Measurements from ENCODE around the gene ATP10A. TPM values are rescaled to one million over a fixed set of nuclear protein-coding genes. Genes with fewer than 3 reads are reported as not detected.

The ATP10A gene
- polyA plus RNA-seq, 1 donor from 2014 or later: not detected

- H3K79me2 ChIP-seq (replicated peaks; ENCODE audit: insufficient read depth, low read length): no peaks in the 10 kb centered on the region
- no peak for TF ChIP-seq EP300 (conservative IDR thresholded peaks at IDR 0.05; ENCODE audit: poor library complexity, severe bottlenecking)
- TF ChIP-seq, protein P1, sequence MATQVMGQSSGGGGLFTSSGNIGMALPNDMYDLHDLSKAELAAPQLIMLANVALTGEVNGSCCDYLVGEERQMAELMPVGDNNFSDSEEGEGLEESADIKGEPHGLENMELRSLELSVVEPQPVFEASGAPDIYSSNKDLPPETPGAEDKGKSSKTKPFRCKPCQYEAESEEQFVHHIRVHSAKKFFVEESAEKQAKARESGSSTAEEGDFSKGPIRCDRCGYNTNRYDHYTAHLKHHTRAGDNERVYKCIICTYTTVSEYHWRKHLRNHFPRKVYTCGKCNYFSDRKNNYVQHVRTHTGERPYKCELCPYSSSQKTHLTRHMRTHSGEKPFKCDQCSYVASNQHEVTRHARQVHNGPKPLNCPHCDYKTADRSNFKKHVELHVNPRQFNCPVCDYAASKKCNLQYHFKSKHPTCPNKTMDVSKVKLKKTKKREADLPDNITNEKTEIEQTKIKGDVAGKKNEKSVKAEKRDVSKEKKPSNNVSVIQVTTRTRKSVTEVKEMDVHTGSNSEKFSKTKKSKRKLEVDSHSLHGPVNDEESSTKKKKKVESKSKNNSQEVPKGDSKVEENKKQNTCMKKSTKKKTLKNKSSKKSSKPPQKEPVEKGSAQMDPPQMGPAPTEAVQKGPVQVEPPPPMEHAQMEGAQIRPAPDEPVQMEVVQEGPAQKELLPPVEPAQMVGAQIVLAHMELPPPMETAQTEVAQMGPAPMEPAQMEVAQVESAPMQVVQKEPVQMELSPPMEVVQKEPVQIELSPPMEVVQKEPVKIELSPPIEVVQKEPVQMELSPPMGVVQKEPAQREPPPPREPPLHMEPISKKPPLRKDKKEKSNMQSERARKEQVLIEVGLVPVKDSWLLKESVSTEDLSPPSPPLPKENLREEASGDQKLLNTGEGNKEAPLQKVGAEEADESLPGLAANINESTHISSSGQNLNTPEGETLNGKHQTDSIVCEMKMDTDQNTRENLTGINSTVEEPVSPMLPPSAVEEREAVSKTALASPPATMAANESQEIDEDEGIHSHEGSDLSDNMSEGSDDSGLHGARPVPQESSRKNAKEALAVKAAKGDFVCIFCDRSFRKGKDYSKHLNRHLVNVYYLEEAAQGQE (IDR thresholded peaks at IDR 0.05; ENCODE audit: borderline replicate concordance): no peak
- no peak for TF ChIP-seq POLR2AphosphoS5 (IDR thresholded peaks at IDR 0.05)
- TF ChIP-seq CTCF (IDR thresholded peaks at IDR 0.05; ENCODE audit: poor library complexity, severe bottlenecking): no peak
- TF ChIP-seq EZH2 (IDR thresholded peaks at IDR 0.05; ENCODE audit: borderline replicate concordance, insufficient read depth, low read length, poor library complexity, severe bottlenecking): no peak
- no peak for TF ChIP-seq MXI1 (conservative IDR thresholded peaks at IDR 0.05; ENCODE audit: poor library complexity, severe bottlenecking)
- no peak for TF ChIP-seq RAD21 (conservative IDR thresholded peaks at IDR 0.05)
- no peak for TF ChIP-seq SMC3 (conservative IDR thresholded peaks at IDR 0.05; ENCODE audit: poor library complexity)
- TF ChIP-seq TAF1 (IDR thresholded peaks at IDR 0.05; ENCODE audit: low read depth): no peak
- H3F3A ChIP-seq (ENCODE audit: insufficient read depth, low read length, poor library complexity, severe bottlenecking): no peaks in the 10 kb centered on the region
- H3K27ac ChIP-seq (ENCODE audit: low read length): no peak overlapping the region
- H4K20me1 ChIP-seq (ENCODE audit: insufficient read depth): no peaks in the 10 kb centered on the region
- H3K9ac ChIP-seq (ENCODE audit: low read length): no peak overlapping the region
- H3K4me3 ChIP-seq (ENCODE audit: low read length): no peak overlapping the region
- no peak overlapping the region for H2AFZ ChIP-seq (ENCODE audit: low read depth, low read length)
- H3K4me2 ChIP-seq (ENCODE audit: low read length): no peak overlapping the region
- no peaks in the 10 kb centered on the region for H3K27me3 ChIP-seq (ENCODE audit: insufficient read depth, low read depth, low read length)
- H3K9me3 ChIP-seq (ENCODE audit: low read length): no peaks in the 10 kb centered on the region
- no peaks in the 10 kb centered on the region for H3K36me3 ChIP-seq (ENCODE audit: insufficient read depth, low read length)
- no peaks in the 10 kb centered on the region for H3K9me2 ChIP-seq (ENCODE audit: insufficient read depth, low read length)
These were observed 184.6 kb downstream of the ATP10A start for GRCh38 chr15:25678500-25678855.

DNA sequence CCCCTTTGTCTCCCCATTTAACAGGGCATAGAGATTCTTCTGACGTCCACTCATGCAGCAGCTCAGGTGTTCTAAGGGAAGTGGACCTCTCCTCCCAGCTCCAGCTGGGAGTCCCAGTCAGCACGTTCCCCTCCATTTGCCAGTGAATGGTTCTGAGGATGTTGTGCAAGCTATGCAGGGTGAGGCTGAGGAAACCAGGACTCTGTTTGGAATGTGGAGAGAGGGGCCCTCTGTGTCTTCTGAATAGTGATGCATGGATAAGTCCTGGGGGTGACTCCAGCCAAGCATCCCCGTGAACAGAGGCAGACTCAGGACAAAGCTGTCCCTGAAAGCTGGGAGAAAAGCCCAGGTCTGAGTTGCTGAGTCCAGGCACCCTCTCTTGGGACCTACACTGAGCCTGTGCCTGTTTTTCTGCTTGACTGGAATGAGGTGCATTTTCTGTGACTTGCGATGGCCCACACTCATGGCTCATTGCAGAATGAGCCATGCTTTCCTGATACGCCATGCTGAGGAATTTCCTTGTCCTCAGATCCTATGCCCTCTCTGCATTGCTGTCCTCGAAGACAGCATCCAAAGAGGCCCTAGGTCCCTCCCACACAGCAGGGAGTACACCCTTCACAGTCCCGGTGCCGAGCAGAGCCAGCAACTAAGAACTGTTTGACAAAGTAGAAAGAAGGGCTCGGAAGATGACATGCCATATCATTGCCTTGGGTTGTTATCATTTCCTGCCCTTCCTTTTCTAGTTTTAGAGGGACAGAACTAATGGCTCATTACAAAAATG is 185.2 kb downstream of the ATP10A start:
- no peak overlapping the region for H2AFZ ChIP-seq (ENCODE audit: low read depth, low read length)

More for the DNA sequence above, 185.2 kb downstream of the ATP10A start:
- no peaks in the 10 kb centered on the region for H4K20me1 ChIP-seq (ENCODE audit: insufficient read depth)
- H3K36me3 ChIP-seq (ENCODE audit: insufficient read depth, low read length): no peaks in the 10 kb centered on the region
- H3K9ac ChIP-seq (ENCODE audit: low read length): no peak overlapping the region
- H3K9me2 ChIP-seq (ENCODE audit: insufficient read depth, low read length): no peaks in the 10 kb centered on the region
- no peaks in the 10 kb centered on the region for H3K27me3 ChIP-seq (ENCODE audit: insufficient read depth, low read depth, low read length)
- H3K9me3 ChIP-seq (ENCODE audit: low read length): no peaks in the 10 kb centered on the region
- TF ChIP-seq, protein P1 (IDR thresholded peaks at IDR 0.05; ENCODE audit: borderline replicate concordance): no peak
- TF ChIP-seq RAD21 (conservative IDR thresholded peaks at IDR 0.05) (no peak), POLR2AphosphoS5 (IDR thresholded peaks at IDR 0.05) (no peak), TAF1 (IDR thresholded peaks at IDR 0.05; ENCODE audit: low read depth) (no peak), SMC3 (conservative IDR thresholded peaks at IDR 0.05; ENCODE audit: poor library complexity) (no peak), MXI1 (conservative IDR thresholded peaks at IDR 0.05; ENCODE audit: poor library complexity, severe bottlenecking) (no peak), EP300 (conservative IDR thresholded peaks at IDR 0.05; ENCODE audit: poor library complexity, severe bottlenecking) (no peak), CTCF (IDR thresholded peaks at IDR 0.05; ENCODE audit: poor library complexity, severe bottlenecking) (no peak), EZH2 (IDR thresholded peaks at IDR 0.05; ENCODE audit: borderline replicate concordance, insufficient read depth, low read length, poor library complexity, severe bottlenecking) (no peak)
- no peak overlapping the region for H3K27ac ChIP-seq (ENCODE audit: low read length)
- H3K4me2 ChIP-seq (ENCODE audit: low read length): no peak overlapping the region
- H3F3A ChIP-seq (ENCODE audit: insufficient read depth, low read length, poor library complexity, severe bottlenecking): no peaks in the 10 kb centered on the region
- H3K4me3 ChIP-seq (ENCODE audit: low read length): no peak overlapping the region
- no peaks in the 10 kb centered on the region for H3K79me2 ChIP-seq (replicated peaks; ENCODE audit: insufficient read depth, low read length)

Data from neural cell (in vitro differentiated cells).